GM12891 (cell line): ENCODE results near the gene MBOAT7.

Experiments
- PAX5 ChIP-seq: IDR thresholded peaks from 2 replicates; pipeline ENCODE4 v1.6.1; 2011; ENCODE audit warnings: low read length, moderate library complexity, mild to moderate bottlenecking; ENCODE audit not compliant: insufficient read depth, severe bottlenecking
- POLR2A ChIP-seq: IDR thresholded peaks from 2 replicates; pipeline ENCODE4 v1.6.1; 2011; ENCODE audit warnings: low read depth, low read length, control low read depth
- POLR2AphosphoS5 ChIP-seq: IDR thresholded peaks from 2 replicates; pipeline ENCODE4 v1.6.1; 2011; ENCODE audit warnings: low read depth, low read length, control low read depth
- SPI1 ChIP-seq: IDR thresholded peaks from 2 replicates; pipeline ENCODE4 v1.6.1; 2011; ENCODE audit warnings: low read depth, low read length, control low read depth
- TAF1 ChIP-seq: IDR thresholded peaks from 2 replicates; pipeline ENCODE4 v1.6.1; 2011; ENCODE audit warnings: low read depth, low read length, control low read depth

DNA sequence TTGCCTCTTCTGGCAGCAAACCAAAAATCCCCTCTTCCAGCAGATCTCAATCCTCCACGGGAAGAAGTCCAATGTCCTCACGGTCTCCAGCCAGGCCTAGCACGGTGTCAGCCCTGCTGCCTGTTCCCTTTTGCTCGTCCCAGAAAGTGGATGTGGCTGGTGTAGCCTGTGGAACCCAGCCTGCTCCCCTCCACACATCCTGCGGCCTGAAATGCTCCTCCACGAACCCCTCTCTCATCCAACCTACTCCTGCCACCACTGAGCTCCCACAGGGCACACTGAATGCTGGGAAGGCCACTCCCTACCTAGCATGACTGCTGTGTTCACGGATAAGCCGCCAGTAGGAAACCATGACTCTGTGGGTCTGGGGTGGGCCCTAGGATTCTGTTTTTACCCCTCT lies 3.0 kb downstream of the MBOAT7 start:
- TF ChIP-seq POLR2AphosphoS5, result no peak
- no peak for TF ChIP-seq POLR2A
- TF ChIP-seq PAX5, result no peak
- TF ChIP-seq TAF1, result no peak
- no peak for TF ChIP-seq SPI1
